Naive thymus-derived CD4-positive, alpha-beta T cell (primary cell): ENCODE data around the gene PHF11. TPM values are rescaled to one million over a fixed set of nuclear protein-coding genes. Genes with fewer than 3 reads are reported as not detected.

ENCODE experiments used
- ATAC-seq: fragments of 150-1000 bp; cut with Tn5 transposase; 2 replicates; pipeline ENCODE4 v1.10.0; 2021; ENCODE audit warnings: mild to moderate bottlenecking, moderate library complexity
- CTCF ChIA-PET: fragments of 350-600 bp; sonication (Branson Sonifier 250); formaldehyde crosslinking; loops from one replicate; lab custom pipeline; 2021; ENCODE audit warnings: antibody characterized with exemption; lab: Charles Lee
- POLR2A ChIA-PET: fragments of 350-600 bp; sonication (Branson Sonifier 250); formaldehyde crosslinking; loops from one replicate; lab custom pipeline; 2021; ENCODE audit warnings: antibody characterized with exemption, inconsistent platforms; lab: Charles Lee
- DNase-seq, 9 donors: peaks; one replicate each; pipeline versions ENCODE4 v3.0.0 to v3.0.0-alpha.2; 2020 to 2022; ENCODE audit warnings: mixed read lengths in 1 of 9
- H3K27ac ChIP-seq: one replicate; pipeline ENCODE4 v1.7.0; 2013; ENCODE audit warnings: mild to moderate bottlenecking, low read depth, low read length, moderate library complexity
- H3K27me3 ChIP-seq, 2 donors: one replicate each; pipeline ENCODE4 v1.7.0; 2013; ENCODE audit warnings: low read length in 2 of 2, mild to moderate bottlenecking in 2 of 2, moderate library complexity in 2 of 2; ENCODE audit not compliant: control insufficient read depth in 2 of 2, insufficient read depth in 2 of 2
- H3K36me3 ChIP-seq, 3 experiments: 1 replicate in 2 of 3; 2 replicates in 1 of 3; pipeline ENCODE4 v1.7.0; 2013; ENCODE audit warnings: low read length in 3 of 3, mild to moderate bottlenecking in 3 of 3, moderate library complexity in 1 of 3; ENCODE audit not compliant: insufficient read depth in 3 of 3, control insufficient read depth in 2 of 3
- H3K4me1 ChIP-seq, 2 donors: one replicate each; pipeline ENCODE4 v1.7.0; 2013; ENCODE audit warnings: low read length in 2 of 2, mild to moderate bottlenecking in 2 of 2, moderate library complexity in 1 of 2; ENCODE audit not compliant: control insufficient read depth in 2 of 2, insufficient read depth in 2 of 2
- H3K4me3 ChIP-seq: 2 replicates; pipeline ENCODE4 v1.7.0; 2013; ENCODE audit warnings: mild to moderate bottlenecking, low read length
- H3K9me3 ChIP-seq, 3 experiments: 1 replicate in 2 of 3; 2 replicates in 1 of 3; pipeline ENCODE4 v1.7.0; 2013; ENCODE audit warnings: low read length in 3 of 3; ENCODE audit not compliant: control insufficient read depth in 2 of 3
- H3K27ac Mint-ChIP-seq, 9 donors: one replicate each; pipeline ENCODE4 v1.8.0; 2020 to 2022; ENCODE audit warnings: mixed read lengths in 9 of 9, mild to moderate bottlenecking in 8 of 9, moderate library complexity in 5 of 9, inconsistent platforms in 2 of 9
- H3K27me3 Mint-ChIP-seq, 5 donors: one replicate each; pipeline ENCODE4 v1.8.0; 2021 to 2022; ENCODE audit warnings: mixed read lengths in 5 of 5, mild to moderate bottlenecking in 1 of 5
- H3K36me3 Mint-ChIP-seq, 5 donors: one replicate each; pipeline ENCODE4 v1.8.0; 2020 to 2022; ENCODE audit warnings: mixed read lengths in 5 of 5, mild to moderate bottlenecking in 3 of 5, inconsistent platforms in 1 of 5
- H3K4me1 Mint-ChIP-seq, 7 donors: one replicate each; pipeline ENCODE4 v1.8.0; 2020 to 2022; ENCODE audit warnings: mixed read lengths in 7 of 7, mild to moderate bottlenecking in 3 of 7, inconsistent platforms in 1 of 7
- H3K4me3 Mint-ChIP-seq, 10 donors: one replicate each; pipeline ENCODE4 v1.8.0; 2020 to 2022; ENCODE audit warnings: mild to moderate bottlenecking in 10 of 10, mixed read lengths in 10 of 10, moderate library complexity in 6 of 10, inconsistent platforms in 2 of 10
- H3K9me3 Mint-ChIP-seq, 11 donors: one replicate each; pipeline ENCODE4 v1.8.0; 2020 to 2022; ENCODE audit warnings: mixed read lengths in 11 of 11, mild to moderate bottlenecking in 4 of 11, inconsistent platforms in 1 of 11, moderate library complexity in 1 of 11
- intact Hi-C, 2 donors: fragments of 100-400 bp; cut with micrococcal nuclease; formaldehyde crosslinking; loops; one replicate each; pipeline ENCODE4 v1.15.1; 2023
- polyA plus RNA-seq, 2 donors: library from polyadenylated mRNA; unstranded; fragments of 300-500 nt; fragmentation: Illumina TruSeq; gene quantifications; one replicate each; pipeline ENCODE4 v1.2.3, GENCODE V29; 2021
- total RNA-seq, 6 experiments: library from RNA in 5 of 6; stranded (reverse) in 5 of 6; gene quantifications; 1 replicate in 5 of 6; 2 replicates in 1 of 6; pipeline ENCODE4 v1.2.3 and lab custom pipeline; 2021 to 2026

The PHF11 gene
- total and polyA plus RNA-seq, 7 experiments from 2014 or later, result 80.6 to 132 (median 106) TPM

- ATAC-seq (no peak), DNase-seq (no peak)
- intact Hi-C loops, result no loop called here
- Mint-ChIP-seq H3K4me1 (peaks cover 32 to 59% (median 43%) of the 10 kb centered on the region in 7 donors), H3K9me3 (no peaks in the 10 kb centered on the region), H3K4me3 (no peak overlapping the region), H3K27me3 (no peaks in the 10 kb centered on the region), H3K36me3 (peaks cover 0 to 44% (median 30%) of the 10 kb centered on the region in 5 donors), H3K27ac (no peak overlapping the region)
- no peaks in the 10 kb centered on the region for H3K27me3 ChIP-seq
- H3K4me3 ChIP-seq, result no peak overlapping the region
- CTCF ChIA-PET, result no interaction called here
- H3K4me1 ChIP-seq, result peaks cover under 1 to 27% of the 10 kb centered on the region in 2 donors
- no peak overlapping the region for H3K27ac ChIP-seq
- no peaks in the 10 kb centered on the region for H3K9me3 ChIP-seq
- POLR2A ChIA-PET, result interaction anchor here (3.9 kb wide), 1 partner anchor 9 kb away, joined by 25 read pairs; the partner anchor contains the start of genes CAB39L and SETDB2
- peaks cover 0 to 4% (median 0%) of the 10 kb centered on the region in 3 experiments for H3K36me3 ChIP-seq
These were observed 42.3 kb upstream of the PHF11 start for GRCh38 chr13:49453465-49453864.

- intact Hi-C loops, result loop anchor here (1.0 to 2.0 kb wide), 2 partner anchors 10 to 14 kb away; partner anchors contain the start of genes CAB39L (in 2 of the 2) and SETDB2 (in 2 of the 2)
- CTCF ChIA-PET, result interaction anchor here (0.8 kb wide), 1 partner anchor 10 kb away, joined by 3 read pairs; no protein-coding TSS in a partner anchor
- ATAC-seq (peak; percentile 50), DNase-seq (no peak)
- Histone ChIP-seq H3K27ac (no peak overlapping the region), H3K9me3 (no peaks in the 10 kb centered on the region), H3K27me3 (no peaks in the 10 kb centered on the region), H3K4me3 (no peak overlapping the region), H3K4me1 (peaks cover 0 to 20% of the 10 kb centered on the region in 2 donors), H3K36me3 (peaks cover 0 to 4% (median 0%) of the 10 kb centered on the region in 3 experiments)
- Mint-ChIP-seq H3K27me3 (no peaks in the 10 kb centered on the region), H3K36me3 (peaks cover 0 to 43% (median 25%) of the 10 kb centered on the region in 5 donors), H3K27ac (peak overlapping the region in 2 of 9 donors; percentile 31 to 54), H3K4me1 (peaks cover 26 to 49% (median 33%) of the 10 kb centered on the region in 7 donors), H3K9me3 (no peaks in the 10 kb centered on the region), H3K4me3 (peak overlapping the region in 4 of 10 donors; percentile 9 to 33 (median 15))
- POLR2A ChIA-PET, result interaction anchor here (0.8 to 3.9 kb wide), 2 partner anchors 10 to 14 kb away, joined by 3 to 25 read pairs; partner anchors contain the start of genes CAB39L and SETDB2
These were observed 41.3 kb upstream of the PHF11 start for GRCh38 chr13:49454388-49455006.

GRCh38 chr13:49455007-49455398 is 40.8 kb upstream of the PHF11 start:
- Mint-ChIP-seq H3K27me3 (no peaks in the 10 kb centered on the region), H3K9me3 (no peaks in the 10 kb centered on the region), H3K4me3 (no peak overlapping the region), H3K4me1 (peaks cover 22 to 44% (median 28%) of the 10 kb centered on the region in 7 donors), H3K27ac (peak overlapping the region in 1 of 9 donors; percentile 33), H3K36me3 (peaks cover 0 to 38% (median 22%) of the 10 kb centered on the region in 5 donors)
- ATAC-seq (no peak), DNase-seq (no peak)
- Histone ChIP-seq H3K27ac (no peak overlapping the region), H3K4me3 (no peak overlapping the region), H3K9me3 (no peaks in the 10 kb centered on the region), H3K36me3 (peaks cover 0 to 4% (median 0%) of the 10 kb centered on the region in 3 experiments), H3K4me1 (peaks cover 0 to 18% of the 10 kb centered on the region in 2 donors), H3K27me3 (no peaks in the 10 kb centered on the region)
- intact Hi-C loops, result loop anchor here (1.0 to 2.0 kb wide), 2 partner anchors 11 to 14 kb away; partner anchors contain the start of genes CAB39L (in 1 of the 2) and SETDB2 (in 1 of the 2)
- ChIA-PET POLR2A (interaction anchor here (0.8 to 3.9 kb wide), 2 partner anchors 11 to 14 kb away, joined by 3 to 25 read pairs; partner anchors contain the start of genes CAB39L and SETDB2), CTCF (interaction anchor here (0.8 kb wide), 1 partner anchor 10 kb away, joined by 3 read pairs; no protein-coding TSS in a partner anchor)

GRCh38 chr13:49456156-49456555 is 39.6 kb upstream of the PHF11 start:
- Mint-ChIP-seq H3K27ac (no peak overlapping the region), H3K4me3 (no peak overlapping the region), H3K27me3 (no peaks in the 10 kb centered on the region), H3K9me3 (no peaks in the 10 kb centered on the region), H3K36me3 (peaks cover 6 to 40% (median 22%) of the 10 kb centered on the region in 5 donors), H3K4me1 (peaks cover 17 to 37% (median 23%) of the 10 kb centered on the region in 7 donors)
- intact Hi-C loops, result no loop called here
- Histone ChIP-seq H3K4me3 (no peak overlapping the region), H3K27me3 (no peaks in the 10 kb centered on the region), H3K4me1 (peaks cover 0 to 12% of the 10 kb centered on the region in 2 donors), H3K36me3 (peaks cover 0 to 8% (median 3%) of the 10 kb centered on the region in 3 experiments), H3K9me3 (no peaks in the 10 kb centered on the region), H3K27ac (no peak overlapping the region)
- ATAC-seq, result no peak
- POLR2A ChIA-PET, result no interaction called here
- CTCF ChIA-PET, result no interaction called here
- no peak for DNase-seq

GRCh38 chr13:49457221-49457620 is 38.5 kb upstream of the PHF11 start:
- H3K36me3 Mint-ChIP-seq, result peaks cover 7 to 51% (median 32%) of the 10 kb centered on the region in 5 donors
- intact Hi-C loops, result no loop called here
- Histone ChIP-seq H3K36me3 (peaks cover 0 to 17% (median 13%) of the 10 kb centered on the region in 3 experiments), H3K4me3 (no peak overlapping the region), H3K4me1 (peaks cover 0 to 12% of the 10 kb centered on the region in 2 donors), H3K9me3 (no peaks in the 10 kb centered on the region), H3K27me3 (no peaks in the 10 kb centered on the region), H3K27ac (no peak overlapping the region)
- H3K27me3 Mint-ChIP-seq, result no peaks in the 10 kb centered on the region
- H3K27ac Mint-ChIP-seq, result no peak overlapping the region
- H3K4me1 Mint-ChIP-seq, result peaks cover 17 to 36% (median 23%) of the 10 kb centered on the region in 7 donors
- ChIA-PET CTCF (no interaction called here), POLR2A (interaction anchor here (0.6 to 1.6 kb wide), 3 partner anchors 14 to 37 kb away, joined by 3 to 5 read pairs (median 3); partner anchors contain the start of genes CAB39L and SETDB2)
- H3K9me3 Mint-ChIP-seq, result peaks cover 0 to 3% (median 0%) of the 10 kb centered on the region in 11 donors
- ATAC-seq (no peak), DNase-seq (no peak)
- H3K4me3 Mint-ChIP-seq, result no peak overlapping the region

GRCh38 chr13:49459580-49459979 is 36.2 kb upstream of the PHF11 start:
- DNase-seq, result no peak
- ATAC-seq, result no peak
- POLR2A ChIA-PET, result interaction anchor here (0.7 to 1.4 kb wide), 2 partner anchors 16 to 24 kb away, joined by 3 to 4 read pairs; partner anchors contain the start of genes CAB39L and SETDB2
- H3K36me3 Mint-ChIP-seq, result peaks cover 11 to 57% (median 47%) of the 10 kb centered on the region in 5 donors
- Histone ChIP-seq H3K4me1 (peaks cover 0 to 5% of the 10 kb centered on the region in 2 donors), H3K36me3 (peaks cover 5 to 35% (median 27%) of the 10 kb centered on the region in 3 experiments), H3K9me3 (peaks cover 0 to 7% (median 0%) of the 10 kb centered on the region in 3 experiments), H3K27ac (no peak overlapping the region), H3K27me3 (no peaks in the 10 kb centered on the region), H3K4me3 (no peak overlapping the region)
- peaks cover 0 to 18% (median 5%) of the 10 kb centered on the region in 11 donors for H3K9me3 Mint-ChIP-seq
- H3K27me3 Mint-ChIP-seq, result no peaks in the 10 kb centered on the region
- intact Hi-C loops, result no loop called here
- CTCF ChIA-PET, result no interaction called here
- H3K4me1 Mint-ChIP-seq, result peaks cover 8 to 26% (median 13%) of the 10 kb centered on the region in 7 donors
- H3K27ac Mint-ChIP-seq, result no peak overlapping the region
- no peak overlapping the region for H3K4me3 Mint-ChIP-seq
